HG03354 (cell line): ENCODE data around the gene KANK4.

Experiments used
- ATAC-seq: cut with Tn5 transposase; IDR thresholded peaks from one replicate; pipeline ENCODE4 v1.9.1; 2021; ENCODE audit warnings: mild to moderate bottlenecking; ENCODE audit not compliant: unreplicated experiment, poor library complexity, severe bottlenecking

Gene KANK4

DNA sequence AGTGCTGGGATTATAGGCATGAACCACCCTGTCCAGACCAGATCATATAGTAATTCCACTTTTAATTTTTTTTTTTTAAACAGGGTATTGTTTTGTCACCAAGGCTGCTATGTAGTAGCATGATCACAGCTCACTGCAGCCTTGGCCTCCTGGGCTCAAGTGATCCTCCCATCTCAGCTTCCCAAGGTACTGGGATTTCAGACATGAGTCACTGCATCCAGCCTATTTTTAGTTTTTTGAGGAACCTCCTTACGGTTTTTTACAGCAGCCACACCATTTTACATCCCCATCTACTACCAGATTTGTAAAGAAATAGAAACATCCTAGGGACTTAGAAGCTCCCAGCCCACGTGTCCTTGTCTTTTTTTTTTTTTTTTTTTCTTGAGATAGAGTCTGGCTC lies 100.6 kb downstream of the KANK4 start:
- ATAC-seq = no peak

DNA sequence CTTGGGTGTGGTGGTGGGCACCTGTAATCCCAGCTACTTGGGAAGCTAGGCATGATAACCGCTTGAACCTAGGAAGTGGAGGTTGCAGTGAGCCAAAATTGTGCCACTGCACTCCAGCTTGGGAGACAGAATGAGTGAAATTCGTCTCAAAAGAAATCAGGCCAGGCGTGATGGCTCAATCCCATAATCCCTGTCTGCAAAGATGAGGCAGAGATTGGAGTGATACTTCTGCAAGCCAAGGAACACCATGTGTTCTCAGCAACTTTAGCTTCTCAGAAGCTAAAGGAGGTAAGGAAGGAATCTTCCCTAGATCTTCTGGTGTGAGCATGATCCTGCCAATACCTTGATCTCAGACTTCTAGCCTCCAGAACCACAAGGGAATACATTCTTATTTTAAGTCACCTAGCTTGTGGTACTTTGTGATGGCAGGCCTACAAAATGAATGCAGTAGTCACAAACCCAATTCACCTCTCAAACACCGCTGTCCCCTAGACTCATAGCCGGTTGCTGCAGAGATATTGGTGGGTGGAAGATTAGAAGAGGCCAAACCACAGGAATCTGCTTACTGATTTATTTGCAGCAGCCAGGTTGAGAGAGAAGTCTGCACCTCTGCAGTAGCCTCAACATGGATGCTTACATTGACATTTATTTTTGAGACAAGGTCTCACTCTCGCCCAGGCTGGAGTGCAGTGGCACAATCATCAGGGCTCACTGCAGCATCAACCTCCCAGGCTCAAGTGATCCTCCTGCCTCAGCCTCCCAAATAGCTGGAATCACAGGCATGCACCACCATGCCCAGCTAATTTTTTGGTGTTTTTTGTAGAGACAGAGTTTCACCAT lies 105.9 kb downstream of the KANK4 start:
- no peak for ATAC-seq

DNA sequence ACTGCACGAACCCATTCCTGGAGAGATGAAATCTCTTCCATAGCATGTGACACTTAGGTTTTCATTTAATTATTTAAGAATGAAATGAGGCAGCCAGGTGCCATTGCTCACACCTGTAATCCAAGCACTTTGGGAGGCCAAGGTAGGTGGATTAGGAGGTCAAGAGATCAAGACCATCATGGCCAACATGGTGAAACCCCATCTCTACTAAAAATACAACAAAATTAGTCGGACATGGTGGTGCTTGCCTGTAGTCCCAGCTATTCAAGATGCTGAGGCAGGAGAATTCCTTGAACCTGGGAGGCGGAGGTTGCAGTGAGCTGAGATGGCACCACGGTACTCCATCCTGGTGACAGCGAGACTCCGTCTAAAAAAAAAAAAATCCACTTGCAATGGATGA lies 106.8 kb downstream of the KANK4 start:
- ATAC-seq = no peak

DNA sequence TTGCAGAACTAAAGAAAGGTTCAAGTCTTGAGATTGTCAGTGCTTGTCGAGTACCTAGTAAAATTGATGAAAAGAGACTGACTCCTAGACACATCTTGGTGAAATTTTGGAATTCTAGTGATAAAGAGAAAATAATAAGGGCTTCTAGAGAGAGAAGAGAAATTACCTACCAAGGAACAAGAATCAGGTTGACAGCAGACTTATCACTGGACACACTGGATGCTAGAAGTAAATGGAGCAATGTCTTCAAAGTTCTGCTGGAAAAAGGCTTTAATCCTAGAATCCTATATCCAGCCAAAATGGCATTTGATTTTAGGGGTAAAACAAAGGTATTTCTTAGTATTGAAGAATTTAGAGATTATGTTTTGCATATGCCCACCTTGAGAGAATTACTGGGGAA lies 108.3 kb downstream of the KANK4 start:
- ATAC-seq = no peak

DNA sequence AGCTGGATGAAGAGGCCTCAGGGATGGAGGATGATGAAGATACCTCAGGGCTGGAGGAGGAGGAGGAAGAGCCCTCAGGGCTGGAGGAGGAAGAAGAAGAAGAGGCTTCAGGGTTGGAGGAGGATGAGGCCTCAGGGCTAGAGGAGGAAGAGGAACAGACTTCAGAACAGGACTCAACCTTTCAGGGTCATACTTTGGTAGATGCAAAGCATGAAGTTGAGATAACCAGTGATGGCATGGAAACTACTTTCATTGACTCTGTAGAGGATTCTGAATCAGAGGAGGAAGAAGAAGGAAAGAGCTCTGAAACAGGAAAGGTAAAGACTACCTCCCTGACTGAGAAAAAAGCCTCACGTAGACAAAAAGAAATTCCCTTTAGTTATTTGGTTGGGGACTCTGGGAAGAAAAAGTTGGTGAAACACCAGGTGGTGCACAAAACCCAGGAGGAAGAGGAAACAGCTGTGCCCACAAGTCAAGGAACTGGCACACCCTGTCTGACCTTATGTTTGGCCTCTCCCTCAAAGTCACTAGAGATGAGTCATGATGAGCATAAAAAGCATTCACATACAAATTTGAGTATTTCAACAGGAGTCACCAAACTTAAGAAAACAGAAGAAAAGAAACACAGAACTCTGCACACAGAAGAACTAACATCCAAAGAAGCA lies 109.2 kb downstream of the KANK4 start:
- no peak for ATAC-seq

DNA sequence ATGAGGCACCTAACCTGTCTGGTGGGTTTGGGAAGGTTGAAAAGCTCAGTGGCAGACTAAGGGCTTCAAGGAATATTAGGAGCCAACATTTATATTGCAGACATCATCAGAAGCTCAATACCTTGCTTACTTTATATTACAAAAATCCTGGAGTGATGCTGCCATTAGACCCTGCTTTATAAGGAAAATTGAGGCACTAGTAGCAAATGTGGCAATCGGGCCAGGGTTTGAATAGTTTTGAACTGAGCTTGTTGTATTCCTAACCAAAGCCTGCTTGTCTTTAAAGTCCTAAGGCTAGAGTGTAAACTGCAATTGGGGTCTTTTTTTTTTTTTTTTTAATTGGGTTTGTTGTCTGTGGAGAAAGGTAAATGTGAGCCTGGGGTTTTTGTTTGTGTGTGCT lies 110.3 kb downstream of the KANK4 start:
- ATAC-seq = no peak

DNA sequence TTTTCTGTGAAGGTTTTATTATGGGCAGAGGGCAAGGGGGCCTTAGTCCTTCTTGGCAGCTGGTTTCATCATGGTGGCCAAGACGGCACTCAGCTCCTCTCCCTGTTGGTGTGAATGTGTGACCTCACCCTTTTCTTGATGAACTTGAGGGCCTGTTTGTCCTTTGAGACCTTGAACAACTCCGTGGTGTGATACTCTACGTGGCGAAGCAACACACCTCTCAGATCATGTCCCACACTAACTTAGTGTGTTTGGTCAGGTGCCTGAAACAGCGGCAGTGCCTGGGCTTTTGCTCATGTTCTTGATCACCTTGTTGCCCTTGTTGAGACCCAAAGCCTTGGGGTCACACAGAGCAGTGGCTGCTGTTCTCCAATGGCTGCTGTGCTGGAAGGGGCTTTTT lies 111.1 kb downstream of the KANK4 start:
- no peak for ATAC-seq

DNA sequence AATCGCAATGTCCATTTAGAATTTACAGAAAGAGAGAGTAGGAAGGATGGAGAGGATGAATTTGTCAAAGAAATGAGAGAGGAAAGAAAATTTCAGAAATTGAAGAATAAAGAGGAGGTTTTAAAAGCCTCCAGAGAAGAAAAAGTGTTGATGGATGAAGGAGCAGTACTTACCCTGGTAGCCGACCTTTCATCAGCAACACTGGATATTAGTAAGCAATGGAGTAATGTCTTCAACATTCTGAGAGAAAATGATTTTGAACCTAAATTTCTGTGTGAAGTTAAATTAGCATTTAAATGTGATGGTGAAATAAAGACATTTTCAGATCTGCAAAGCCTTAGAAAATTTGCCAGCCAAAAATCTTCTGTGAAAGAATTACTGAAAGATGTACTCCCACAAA lies 112.0 kb downstream of the KANK4 start:
- no peak for ATAC-seq

DNA sequence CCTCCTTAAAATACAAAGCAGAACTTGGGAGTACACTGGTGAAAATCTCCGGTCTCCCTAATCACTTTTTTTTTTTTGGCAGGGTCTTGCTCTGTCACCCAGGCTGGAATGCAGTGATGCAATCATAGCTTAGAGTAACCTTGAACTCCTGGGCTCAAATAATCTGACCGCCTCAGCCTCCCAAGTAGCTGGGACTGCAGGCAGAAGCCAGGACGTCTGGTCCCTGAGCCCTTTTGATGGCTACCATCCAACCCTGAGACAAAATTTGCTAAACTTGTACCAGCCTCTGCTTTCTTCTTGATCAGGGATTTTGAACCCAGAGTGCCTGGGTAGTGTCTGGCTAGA lies 120.5 kb downstream of the KANK4 start:
- ATAC-seq = no peak

DNA sequence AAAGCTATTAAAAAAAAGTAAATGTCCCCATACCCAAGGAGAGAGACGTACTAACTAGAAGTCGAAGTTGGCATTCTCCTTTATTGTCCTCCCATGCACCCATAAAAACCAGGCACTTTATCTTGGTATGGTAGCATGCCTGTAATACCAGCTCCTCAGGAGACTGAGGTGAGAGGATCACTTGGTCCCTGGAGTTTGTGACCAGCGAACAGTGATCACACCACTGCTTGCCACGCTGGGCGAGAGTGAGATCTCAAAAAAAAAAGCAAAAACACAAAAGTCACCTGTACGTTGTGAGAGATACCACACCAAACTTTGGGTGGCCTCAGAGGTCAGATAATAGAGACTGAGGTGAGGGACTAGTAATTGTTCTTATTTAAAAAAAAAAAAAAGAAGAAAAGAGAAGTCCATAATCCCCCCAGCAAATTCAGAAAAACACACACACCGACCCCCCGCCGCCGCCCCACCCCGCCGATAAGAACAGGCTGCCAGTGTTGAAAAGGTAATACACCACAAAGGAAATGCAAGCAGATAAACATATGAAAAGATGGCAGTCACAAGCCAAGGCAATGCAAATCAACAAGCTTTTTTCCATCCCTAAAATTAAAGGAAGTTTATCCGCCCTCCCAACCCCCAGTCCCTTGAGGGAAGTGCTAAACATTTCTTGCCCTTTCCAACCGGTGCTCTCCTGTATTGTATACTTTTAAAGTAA lies 121.0 kb downstream of the KANK4 start:
- ATAC-seq = no peak

DNA sequence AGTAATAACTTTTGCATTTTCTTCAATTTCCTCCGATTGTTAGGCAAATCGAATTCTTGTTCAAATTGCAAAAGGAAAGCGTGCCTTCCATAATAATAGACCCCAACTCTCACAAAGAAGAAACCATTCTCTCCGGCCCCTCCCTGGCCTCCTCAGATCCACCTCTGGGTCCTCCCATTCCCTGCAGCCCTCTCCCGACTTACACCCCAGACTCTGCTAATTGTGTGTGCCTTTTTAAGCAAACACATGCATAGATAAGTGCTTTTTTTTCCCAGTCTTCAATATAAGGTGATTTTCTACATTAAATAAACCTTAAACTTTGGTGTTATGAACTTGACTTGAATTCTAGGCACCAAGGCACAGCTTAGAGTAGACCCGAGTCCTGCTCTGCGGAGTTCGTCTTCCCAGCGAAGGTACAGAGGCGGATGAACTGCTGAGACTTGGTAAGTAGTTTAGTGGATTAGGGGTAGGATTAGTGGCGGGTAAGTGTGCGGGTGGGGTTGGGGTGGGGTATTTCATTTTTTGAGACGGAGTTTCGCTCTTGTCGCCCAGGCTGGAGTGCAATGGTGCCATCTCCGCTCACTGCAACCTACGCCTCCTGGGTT lies 123.0 kb downstream of the KANK4 start:
- ATAC-seq = no peak

DNA sequence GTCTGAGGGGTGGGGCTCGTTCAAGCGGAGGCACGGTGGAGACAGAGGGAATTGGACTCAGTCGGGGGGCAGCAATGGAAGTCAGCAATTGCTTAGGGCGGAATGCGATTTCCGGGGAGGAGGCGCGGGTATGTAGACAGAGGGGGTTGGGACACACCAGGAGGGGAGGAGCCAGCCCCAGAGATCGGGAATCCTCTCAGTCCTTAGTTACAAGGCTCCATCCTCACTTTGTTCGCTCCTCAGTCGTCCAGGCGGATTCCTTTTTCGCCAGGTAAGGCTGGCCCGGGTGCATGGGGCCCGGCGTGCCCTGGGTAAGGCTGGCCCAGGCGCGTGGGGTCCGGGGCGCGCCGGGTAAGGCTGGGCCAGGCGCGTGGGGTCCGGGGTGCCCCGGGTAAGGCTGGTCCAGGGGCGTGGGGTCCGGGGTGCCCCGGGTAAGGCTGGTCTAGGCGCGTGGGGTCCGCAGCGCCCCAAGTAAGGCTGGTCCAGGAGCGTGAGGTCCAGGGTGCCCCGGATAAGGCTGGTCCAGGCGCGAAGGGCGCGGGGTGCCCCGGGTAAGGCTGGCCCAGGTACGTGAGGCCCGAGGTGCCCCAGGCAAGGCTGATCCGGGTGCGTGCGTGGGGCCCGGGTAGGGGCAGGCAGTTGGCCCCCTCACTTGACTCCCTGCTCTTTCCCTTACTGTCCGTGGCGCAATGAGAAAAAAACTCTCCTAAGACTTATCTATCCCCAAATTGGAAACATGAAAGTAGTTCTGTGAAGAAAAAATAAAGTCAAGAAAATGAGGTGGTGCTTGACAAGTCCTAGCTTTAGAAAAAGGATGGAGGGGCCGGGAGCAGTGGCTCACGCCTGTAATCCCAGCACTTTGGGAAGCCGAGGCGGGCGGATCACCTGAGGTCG lies 124.3 kb downstream of the KANK4 start, which contains the start of gene L1TD1:
L1TD1 (plus strand) TSS at position 199 of the 894 bp plus-strand sequence. CDS start 11,780 bp downstream, outside the sequence.
- no peak for ATAC-seq

DNA sequence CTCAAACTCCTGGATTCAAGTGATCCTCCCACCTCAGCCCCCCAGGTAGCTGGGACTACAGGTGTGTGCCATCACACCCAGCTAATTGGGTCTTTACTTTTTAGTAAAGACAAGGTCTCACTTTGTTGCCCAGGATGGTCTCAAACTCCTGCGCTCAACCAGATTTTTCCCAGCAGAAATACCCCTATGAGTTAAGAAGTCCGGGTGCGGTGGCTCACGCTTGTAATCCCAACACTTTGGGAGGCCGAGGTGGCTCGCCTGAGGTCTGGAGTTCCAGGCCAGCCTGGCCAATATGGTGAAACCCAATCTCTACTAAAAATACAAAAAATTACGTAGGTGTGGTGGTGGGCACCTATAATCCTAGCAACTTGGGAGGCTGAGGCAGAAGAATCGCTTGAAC lies 131.1 kb downstream of the KANK4 start:
- no peak for ATAC-seq

DNA sequence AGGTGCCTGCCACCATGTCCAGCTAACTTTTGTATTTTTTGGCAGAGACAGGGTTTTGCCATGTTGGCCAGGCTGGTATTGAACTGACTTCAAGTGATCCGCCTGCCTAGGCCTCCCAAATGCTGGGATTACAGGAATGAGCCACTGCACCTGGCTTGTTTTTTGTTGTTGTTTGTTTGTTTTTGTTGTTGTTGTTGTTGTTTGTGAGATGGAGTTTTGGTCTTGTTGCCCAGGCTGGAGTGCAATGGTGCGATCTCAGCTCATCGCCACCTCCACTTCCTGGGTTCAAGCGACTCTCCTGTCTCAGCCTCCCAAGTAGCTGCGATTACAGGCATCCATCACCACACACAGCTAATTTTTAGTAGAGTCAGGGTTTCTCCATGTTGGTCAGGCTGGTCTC lies 131.7 kb downstream of the KANK4 start:
- ATAC-seq = no peak
